GM19351 (cell line): ENCODE results near the gene KIF25.

ENCODE experiments used
- ATAC-seq: cut with Tn5 transposase; IDR thresholded peaks from one replicate; pipeline ENCODE4 v1.9.1; 2021; ENCODE audit warnings: mild to moderate bottlenecking, moderate library complexity; ENCODE audit not compliant: unreplicated experiment

KIF25 gene

GRCh38 chr6:167997642-167998041 is at the start of gene KIF25:
KIF25 (plus strand) TSS chr6:167997671; CDS start chr6:168029586, 31,915 bp downstream.
- no peak for ATAC-seq

GRCh38 chr6:167947716-167948115 is 49.8 kb upstream of the KIF25 start:
- no peak for ATAC-seq

GRCh38 chr6:167948716-167949115 is 48.8 kb upstream of the KIF25 start:
- no peak for ATAC-seq

- no peak for ATAC-seq
Measured at GRCh38 chr6:167949121-167949684, 48.3 kb upstream of the KIF25 start.

- ATAC-seq, result no peak
Measured at GRCh38 chr6:167951781-167952511, 45.5 kb upstream of the KIF25 start.

GRCh38 chr6:167952512-167952859 is 45.0 kb upstream of the KIF25 start:
- ATAC-seq, result no peak

GRCh38 chr6:167953551-167953950 is 43.9 kb upstream of the KIF25 start:
- no peak for ATAC-seq

- ATAC-seq, result no peak
Measured at GRCh38 chr6:167954151-167954550, 43.3 kb upstream of the KIF25 start.

- no peak for ATAC-seq
Measured at GRCh38 chr6:167956491-167956890, 41.0 kb upstream of the KIF25 start.

GRCh38 chr6:167956983-167957492 is 40.4 kb upstream of the KIF25 start:
- ATAC-seq, result no peak

- no peak for ATAC-seq
Measured at GRCh38 chr6:167957626-167958025, 39.8 kb upstream of the KIF25 start.

- ATAC-seq, result no peak
Measured at GRCh38 chr6:167960579-167960978, 36.9 kb upstream of the KIF25 start.

GRCh38 chr6:167962711-167963110 is 34.8 kb upstream of the KIF25 start:
- ATAC-seq, result no peak

GRCh38 chr6:167963589-167964057 is 33.8 kb upstream of the KIF25 start:
- ATAC-seq, result no peak

- no peak for ATAC-seq
Measured at GRCh38 chr6:167965592-167966539, 31.6 kb upstream of the KIF25 start.

GRCh38 chr6:167966540-167966905 is 30.9 kb upstream of the KIF25 start:
- ATAC-seq, result no peak

- ATAC-seq, result no peak
Measured at GRCh38 chr6:167968091-167968490, 29.4 kb upstream of the KIF25 start.

- ATAC-seq, result no peak
Measured at GRCh38 chr6:167970230-167970629, 27.2 kb upstream of the KIF25 start.

- ATAC-seq, result no peak
Measured at GRCh38 chr6:167972193-167972592, 25.3 kb upstream of the KIF25 start.

- ATAC-seq, result no peak
Measured at GRCh38 chr6:167973148-167973885, 24.2 kb upstream of the KIF25 start.
